GM19035 (cell line): ENCODE results near the gene CREB1.

Experiments
- ATAC-seq: cut with Tn5 transposase; IDR thresholded peaks from one replicate; pipeline ENCODE4 v1.9.1; 2021; ENCODE audit not compliant: unreplicated experiment

The CREB1 gene

GRCh38 chr2:207540431-207540830 lies 10.7 kb downstream of the CREB1 start:
- ATAC-seq: no peak

- no peak for ATAC-seq
These were observed 12.2 kb downstream of the CREB1 start for GRCh38 chr2:207541933-207542332.

- ATAC-seq: no peak
These were observed 13.5 kb downstream of the CREB1 start for GRCh38 chr2:207543272-207543671.

- ATAC-seq: no peak
These were observed 17.1 kb downstream of the CREB1 start for GRCh38 chr2:207546822-207547221.

- no peak for ATAC-seq
These were observed 19.4 kb downstream of the CREB1 start for GRCh38 chr2:207549145-207549544.

GRCh38 chr2:207558079-207558491 lies 28.3 kb downstream of the CREB1 start:
- no peak for ATAC-seq

DNA sequence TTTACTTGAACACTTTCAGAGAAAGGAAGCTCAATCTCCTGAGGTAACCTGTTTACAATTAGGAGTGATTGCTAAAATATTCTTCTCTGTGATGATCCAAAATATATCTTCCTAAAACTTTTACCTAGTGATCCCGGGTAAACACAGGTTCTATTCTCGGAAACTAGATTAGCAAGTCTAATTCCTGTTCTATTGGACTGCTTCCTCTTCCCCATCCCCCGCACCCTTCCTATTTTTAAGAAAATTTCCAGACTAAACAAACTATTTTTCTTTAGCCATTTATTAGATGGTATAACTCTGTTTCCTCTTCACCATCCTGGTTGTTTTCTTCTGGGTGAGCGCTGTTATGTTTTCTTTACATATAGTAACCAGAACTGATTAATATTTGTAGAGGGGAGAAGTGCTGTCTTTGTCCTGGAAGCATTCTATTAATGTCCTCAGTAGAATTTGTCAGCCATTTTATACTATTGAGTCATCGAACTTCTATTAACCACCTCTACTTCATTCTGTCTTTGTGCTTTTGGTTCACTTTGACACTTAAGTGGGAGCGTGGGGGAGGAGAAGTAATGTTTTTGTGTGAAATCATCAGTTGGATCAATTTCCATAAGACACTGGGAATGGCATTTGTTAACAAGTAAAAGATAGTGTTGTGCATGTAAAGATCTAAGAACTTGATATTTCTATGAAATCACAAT lies 31.8 kb downstream of the CREB1 start:
- no peak for ATAC-seq

DNA sequence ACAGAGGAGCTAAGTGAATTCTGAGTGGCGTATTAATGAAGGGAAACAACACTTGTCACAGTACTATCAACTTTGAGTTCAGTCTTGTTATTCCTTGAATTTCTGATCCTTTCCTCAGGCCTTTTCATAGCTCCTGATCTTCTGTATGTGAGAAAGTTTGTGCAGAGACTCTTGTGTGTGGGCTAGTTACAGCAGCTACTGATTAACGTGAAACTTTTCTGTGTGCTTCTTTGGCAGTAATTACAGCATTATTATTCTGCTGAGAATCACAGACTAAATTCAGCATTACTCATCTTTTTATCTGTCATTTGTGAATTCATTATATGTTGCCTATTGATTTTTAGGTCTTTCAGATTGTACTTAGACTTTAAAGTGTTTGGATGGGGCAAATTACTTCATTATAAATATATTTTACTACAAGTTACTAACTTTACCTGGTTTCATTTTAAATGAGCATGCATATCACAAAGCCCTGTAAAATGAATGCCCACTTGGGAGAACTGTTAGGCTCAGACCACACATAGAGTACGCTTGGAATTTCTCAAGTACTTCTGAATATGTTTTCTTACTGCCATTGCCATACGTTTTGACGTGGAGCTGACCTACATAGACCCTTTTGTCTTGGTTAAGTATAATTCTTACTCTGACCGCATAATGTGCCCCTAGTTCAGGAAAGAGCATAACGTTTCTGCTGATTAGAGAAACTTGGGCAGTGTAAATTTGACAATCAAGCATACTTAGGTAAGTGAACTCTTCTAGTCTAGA lies 36.2 kb downstream of the CREB1 start:
- no peak for ATAC-seq

- ATAC-seq: no peak
These were observed 37.9 kb downstream of the CREB1 start for GRCh38 chr2:207567671-207568070.

- ATAC-seq: no peak
These were observed 41.6 kb downstream of the CREB1 start for GRCh38 chr2:207571370-207571769.

- no peak for ATAC-seq
These were observed 55.2 kb downstream of the CREB1 start for GRCh38 chr2:207584952-207585351.

DNA sequence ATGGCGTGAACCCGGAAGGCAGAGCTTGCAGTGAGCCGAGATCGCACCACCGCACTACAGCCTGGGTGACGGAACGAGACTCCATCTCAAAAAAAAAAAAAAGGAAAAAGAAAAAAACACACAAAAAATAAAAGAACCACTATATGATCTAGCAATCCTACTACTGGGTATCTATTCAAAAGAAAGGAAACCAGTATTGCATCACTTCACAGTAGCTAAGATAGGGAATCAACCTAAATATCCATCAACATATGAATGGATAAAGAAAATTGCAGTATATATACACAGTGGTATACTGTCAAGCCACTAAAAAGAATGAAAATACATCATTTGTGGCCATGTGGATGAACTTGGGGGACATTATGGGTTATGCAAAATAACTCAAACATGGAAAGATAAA lies 57.5 kb downstream of the CREB1 start:
- no peak for ATAC-seq

- ATAC-seq: no peak
These were observed 59.4 kb downstream of the CREB1 start for GRCh38 chr2:207589143-207589542.

DNA sequence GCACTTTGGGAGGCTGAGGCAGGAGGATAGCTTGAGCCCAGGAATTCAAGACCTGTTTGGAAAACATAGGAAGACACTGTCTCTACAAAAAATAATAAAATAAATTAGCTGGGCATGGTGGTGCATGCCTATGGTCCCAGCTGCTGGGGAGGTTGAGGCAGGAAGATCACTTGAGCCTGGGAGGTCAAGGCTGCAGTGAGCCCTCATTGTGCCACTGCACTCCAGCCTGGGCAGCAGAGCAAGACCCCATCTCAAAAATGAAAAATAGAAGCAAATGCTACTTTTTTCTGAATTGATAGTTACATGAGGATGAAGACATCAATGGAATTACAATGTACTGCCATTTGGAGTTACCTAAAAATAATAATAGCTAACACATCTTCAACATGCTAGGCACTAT lies 63.5 kb downstream of the CREB1 start:
- ATAC-seq: no peak

DNA sequence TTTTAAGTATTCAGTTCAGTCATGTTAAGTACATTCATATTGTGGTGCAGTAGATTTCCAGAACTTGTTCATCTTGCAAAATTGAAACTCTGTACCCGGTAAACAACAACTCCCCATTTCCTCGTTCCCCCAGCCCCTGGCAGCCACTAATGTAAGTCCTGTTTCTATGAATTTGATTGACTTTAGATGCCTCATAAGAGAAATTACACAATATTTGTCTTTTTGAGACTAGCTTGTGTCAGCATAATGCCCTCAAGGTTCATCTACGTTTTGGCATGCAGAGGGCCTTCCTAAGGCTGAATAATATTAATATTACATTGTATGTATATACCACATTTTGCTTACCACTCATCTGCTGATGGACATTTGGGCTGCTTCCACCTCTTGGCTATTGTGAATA lies 64.5 kb downstream of the CREB1 start:
- ATAC-seq: no peak

DNA sequence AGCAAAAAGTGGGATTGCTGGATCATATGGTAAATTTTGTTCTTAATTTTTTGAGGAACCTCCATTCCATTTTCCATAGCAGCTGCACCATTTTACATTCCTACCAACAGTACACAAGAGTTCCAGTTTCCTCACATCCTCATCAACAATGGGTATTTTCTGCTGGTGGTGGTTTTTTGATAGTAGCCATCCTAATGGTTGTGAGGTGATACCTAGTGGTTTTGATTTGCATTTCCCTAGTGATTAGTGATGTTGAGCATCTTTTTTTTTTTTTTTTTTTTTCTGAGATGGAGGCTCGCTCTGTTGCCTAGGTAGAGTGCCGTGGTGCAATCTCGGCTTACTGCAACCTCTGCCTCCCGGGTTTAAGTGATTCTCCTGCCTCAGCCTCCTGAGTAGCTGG lies 65.0 kb downstream of the CREB1 start:
- ATAC-seq: no peak

- no peak for ATAC-seq
These were observed 69.9 kb downstream of the CREB1 start for GRCh38 chr2:207599636-207600035.

GRCh38 chr2:207600231-207600630 lies 70.5 kb downstream of the CREB1 start:
- ATAC-seq: no peak

DNA sequence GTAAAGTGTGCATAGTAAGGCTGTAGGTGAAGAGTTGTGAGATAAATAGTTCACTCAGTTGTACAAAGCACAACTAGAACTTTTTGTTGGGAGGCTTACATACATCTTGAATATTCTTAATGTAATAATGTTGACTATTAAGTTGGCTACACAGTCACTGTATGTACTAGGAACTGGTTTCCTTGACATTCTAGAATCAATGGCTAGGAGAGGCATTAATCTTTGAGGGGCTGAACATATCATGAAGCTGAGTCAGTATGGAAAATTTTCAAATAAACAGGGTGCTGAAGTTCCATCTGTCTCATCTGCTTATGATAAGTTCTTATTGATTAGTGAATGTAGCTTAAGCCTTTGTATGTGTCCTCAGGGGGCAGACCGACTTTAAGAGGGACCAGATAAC lies 72.0 kb downstream of the CREB1 start:
- ATAC-seq: no peak

DNA sequence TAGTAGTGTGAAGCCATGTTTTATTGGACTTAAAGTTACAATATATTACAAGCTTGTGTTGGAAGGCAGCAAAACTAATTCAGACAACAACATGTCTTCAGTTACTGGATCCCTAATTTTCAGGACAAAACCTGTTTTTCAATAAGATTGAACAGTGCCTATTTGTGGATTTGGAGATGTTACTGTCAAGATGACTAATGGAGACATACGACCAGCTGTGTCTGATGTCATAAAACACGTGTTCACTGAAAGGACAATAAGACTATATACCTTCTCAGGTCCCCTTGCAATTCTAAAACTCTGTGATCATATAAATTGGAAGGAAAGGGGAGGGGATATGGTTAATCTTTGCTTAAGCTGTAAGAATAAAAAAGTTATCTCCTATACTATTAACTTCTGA lies 73.7 kb downstream of the CREB1 start:
- ATAC-seq: no peak

DNA sequence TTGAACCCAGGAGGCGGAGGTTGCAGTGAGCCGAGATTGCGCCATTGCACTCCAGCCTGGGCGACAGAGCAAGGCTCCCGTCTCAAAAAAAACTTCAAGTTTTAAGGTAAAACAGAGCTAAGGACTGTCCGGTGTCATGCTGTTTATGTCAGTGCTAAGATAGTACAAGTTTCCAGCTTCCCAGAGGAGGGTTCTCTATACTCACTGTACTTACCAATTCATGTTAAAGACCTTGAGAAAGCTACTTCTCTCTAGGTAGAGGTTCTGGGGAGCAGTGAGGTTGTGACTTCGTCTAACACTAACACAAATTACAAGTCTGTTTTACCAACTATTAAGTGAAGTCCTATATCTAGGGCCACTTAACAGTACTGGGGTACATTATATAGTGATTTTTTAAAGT lies 76.6 kb downstream of the CREB1 start:
- no peak for ATAC-seq

GRCh38 chr2:207606829-207607228 lies 77.1 kb downstream of the CREB1 start:
- no peak for ATAC-seq

GRCh38 chr2:207612714-207613113 lies 83.0 kb downstream of the CREB1 start:
- no peak for ATAC-seq
